Right forelimb (tissue), 1 donor: ENCODE data around the gene STK35.

Experiments
- DNase-seq: peaks from one replicate; pipeline ENCODE4 v3.0.0-alpha.2; 2018

STK35 gene

GRCh38 chr20:2108498-2108897 is 6.9 kb downstream of the STK35 start:
- no peak for DNase-seq

DNA sequence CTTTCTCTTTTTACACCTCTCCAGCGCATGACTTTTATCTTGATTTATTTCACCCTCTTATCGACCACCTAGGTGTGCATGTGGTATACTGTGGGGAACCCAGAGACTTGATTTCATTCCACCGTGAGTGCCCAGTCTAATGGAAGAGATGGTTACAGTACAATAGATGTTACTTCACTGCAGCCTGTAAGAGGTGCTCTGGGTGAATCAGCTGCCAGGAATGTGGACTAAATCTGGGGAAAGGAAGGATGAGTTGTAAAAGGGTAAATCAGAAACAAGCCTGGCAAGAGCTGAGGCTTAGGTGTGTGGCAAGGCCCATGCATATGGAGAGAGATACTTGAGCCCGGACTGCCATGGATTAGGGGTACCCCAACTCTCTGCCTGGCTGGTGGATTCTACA is 7.4 kb downstream of the STK35 start:
- no peak for DNase-seq

DNA sequence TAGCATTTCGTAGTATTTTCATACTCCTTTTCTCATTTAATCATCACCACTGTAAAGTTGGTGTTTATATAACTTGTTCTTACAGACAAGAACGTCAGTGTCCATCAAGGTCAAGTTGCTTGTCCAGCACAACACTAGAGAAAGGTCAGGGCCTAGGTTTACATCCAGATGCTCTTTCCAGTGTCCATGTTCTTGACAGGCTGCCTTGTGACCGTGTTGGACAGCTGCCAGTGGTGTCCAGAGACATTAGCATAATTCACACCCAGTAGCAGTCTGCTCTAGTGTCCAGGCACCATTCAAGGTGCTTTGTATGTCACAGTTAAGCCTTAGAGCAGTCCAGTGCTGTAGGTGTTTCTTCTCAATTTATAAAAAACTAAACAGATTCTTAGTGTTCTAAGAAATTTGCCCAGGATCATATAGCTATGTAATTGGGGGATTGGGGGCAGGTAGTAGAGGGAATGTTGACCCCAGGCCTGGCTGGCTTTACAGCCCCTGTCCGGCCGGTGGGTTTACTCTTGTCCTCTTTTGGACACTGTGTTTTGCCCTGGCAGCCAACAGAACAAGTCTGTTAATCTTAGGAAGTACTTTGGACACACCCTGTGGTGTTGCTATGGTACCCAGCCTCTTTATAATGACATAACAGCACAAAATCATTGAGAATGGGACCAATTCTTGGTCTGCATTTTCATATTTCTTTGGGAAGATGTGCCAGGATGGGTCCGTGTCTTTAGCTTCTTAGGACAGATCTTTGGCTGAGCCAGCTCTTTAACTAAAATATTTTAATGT is 8.0 kb downstream of the STK35 start:
- no peak for DNase-seq

DNA sequence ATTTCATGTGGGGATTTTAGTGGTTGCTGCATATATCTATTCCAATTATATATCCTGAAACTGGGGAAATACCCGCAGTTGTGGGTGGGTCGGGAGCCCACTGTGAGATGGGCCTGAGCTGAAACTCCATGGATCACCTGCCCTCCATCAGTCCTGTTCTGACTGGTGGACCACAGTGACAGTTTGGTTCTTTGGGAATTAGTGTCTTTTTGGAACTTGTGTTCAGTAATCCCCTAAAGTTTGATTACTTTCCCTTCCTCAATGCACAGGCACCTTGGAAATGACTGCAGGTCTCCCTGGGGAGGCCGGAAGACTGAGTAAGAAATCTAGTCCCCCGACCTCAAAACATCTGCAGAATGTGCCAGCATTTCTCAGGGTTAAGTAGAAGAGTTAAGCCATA is 11.3 kb downstream of the STK35 start:
- no peak for DNase-seq

DNA sequence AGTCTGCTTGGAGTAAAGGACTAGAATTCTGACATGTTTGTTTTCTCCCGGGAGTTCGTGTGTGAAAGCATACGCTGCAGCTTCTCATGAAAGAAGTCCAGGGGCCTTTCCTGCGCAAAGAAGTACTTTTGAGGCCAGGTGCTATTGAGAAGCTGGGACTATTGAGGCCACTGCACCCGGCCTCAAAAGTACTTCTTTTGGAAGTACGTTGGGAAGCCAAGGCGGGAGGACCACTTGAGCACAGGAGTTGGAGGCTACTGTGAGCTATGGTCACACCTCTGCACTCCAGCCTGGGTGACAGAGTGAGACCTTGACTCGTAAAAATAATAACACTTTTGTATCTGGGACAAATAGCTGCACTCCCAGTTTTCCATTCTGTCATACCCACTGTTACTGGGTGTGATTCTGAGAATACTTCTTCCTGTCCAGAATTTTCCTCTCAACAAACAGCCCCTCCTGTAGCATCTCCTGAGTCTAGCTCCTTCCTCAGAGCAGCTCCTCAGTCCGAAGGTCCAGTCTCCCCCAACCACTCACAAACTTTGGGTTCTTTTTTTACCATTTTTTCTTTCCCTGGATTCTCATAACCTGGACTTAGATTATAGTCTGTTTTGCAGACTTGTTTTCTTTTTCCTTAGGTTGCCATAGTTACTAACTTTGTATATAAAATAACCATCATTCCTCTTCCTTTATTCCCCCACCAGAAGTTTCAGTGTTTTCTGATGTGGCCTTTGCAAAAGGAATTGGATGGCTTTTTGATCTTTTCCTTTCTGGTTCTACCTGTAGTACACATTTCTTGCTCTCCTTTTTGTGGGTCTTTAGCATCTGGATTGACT is 12.7 kb downstream of the STK35 start:
- DNase-seq: no peak

- DNase-seq: no peak
Measured at GRCh38 chr20:2114990-2115681, 13.5 kb downstream of the STK35 start.

DNA sequence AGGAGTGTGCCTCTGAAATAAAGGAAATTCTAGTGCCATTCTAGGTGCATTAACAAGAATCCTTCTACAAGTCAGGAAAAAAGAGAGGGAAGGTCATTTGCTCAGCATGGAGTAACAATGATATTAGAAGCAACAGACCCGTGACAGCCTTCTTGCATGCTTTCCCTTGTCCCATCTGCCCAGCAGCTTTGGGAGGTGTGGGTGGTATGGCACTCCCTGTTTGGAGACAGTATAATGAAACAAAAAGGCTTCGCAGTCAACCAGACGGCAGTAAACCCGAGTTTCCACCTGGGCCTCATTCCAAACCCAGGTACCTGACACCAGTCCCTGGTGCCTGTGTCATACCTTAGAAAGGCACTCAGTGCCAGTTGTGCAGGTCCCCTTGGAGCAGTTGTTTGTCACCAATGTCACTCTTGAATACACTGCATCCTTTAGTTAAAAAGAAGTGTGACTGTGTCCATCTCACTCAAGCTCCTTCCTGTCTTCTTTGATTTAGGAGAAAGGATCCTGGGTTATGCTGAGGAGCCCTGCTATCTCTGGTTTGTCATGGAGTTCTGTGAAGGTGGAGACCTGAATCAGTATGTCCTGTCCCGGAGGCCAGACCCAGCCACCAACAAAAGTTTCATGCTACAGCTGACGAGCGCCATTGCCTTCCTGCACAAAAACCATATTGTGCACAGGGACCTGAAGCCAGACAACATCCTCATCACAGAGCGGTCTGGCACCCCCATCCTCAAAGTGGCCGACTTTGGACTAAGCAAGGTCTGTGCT is 14.7 kb downstream of the STK35 start:
- no peak for DNase-seq

GRCh38 chr20:2118783-2119182 is 17.2 kb downstream of the STK35 start:
- no peak for DNase-seq

DNA sequence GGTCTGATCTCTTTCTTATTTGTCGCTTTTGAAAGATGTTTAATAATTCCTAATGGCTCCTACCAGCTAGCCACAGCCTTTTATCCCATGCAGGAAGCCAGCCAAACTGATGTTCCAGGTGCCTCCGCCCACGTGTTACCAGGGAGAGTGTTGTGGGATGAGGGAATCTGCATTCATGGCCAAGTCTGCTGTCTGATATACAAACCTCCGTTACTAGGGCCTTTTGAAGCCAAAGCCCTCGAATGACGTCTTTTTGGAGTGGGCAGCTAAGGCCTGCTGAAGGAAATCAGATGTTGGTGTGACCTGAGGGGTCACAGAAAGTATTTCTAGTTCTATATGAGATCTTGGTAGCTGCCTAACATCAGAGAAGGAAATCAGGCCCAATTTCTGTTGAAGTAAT is 21.3 kb downstream of the STK35 start:
- DNase-seq: peak; percentile 34

DNA sequence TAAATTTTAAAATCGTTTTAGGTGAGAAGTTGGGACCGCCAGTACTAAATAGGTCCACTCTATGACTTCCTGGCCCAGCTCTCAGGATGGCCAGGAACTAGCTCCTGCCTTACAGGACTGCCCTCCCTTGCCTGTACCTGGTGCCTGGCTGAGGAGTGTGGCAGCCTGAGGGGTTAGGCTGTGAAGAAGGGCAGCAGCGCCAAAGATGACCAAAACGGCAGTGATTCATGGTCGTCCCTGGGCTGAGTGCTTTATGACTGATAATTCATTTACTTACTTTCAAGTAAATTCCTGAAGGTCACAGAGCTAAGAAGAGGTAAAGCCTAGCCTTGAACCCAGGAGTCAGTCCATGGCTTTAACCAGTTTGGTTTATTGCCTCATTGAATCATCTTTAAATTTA is 22.1 kb downstream of the STK35 start:
- no peak for DNase-seq

GRCh38 chr20:2124564-2125213 is 23.1 kb downstream of the STK35 start:
- DNase-seq: no peak

- DNase-seq: no peak
Measured at GRCh38 chr20:2125474-2126112, 24.0 kb downstream of the STK35 start.

DNA sequence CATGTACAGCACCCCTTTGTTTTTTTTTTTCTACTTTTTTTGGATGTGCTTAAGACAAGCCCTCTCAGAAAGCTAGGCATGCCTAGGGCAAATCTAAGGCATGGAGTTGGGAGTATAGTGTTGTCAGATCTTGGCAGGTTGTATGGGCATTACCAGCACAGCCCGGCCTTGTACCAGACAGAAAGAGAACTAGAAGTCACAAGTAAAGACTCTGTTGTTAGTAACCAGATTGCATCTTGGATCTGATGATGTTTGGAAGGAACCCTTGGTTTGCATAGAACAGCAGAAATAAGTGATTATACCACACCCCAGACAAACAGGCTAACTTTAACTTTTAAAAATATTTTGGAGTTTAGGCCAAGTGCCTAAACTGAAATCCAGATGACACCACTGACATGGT is 25.6 kb downstream of the STK35 start:
- DNase-seq: no peak

DNA sequence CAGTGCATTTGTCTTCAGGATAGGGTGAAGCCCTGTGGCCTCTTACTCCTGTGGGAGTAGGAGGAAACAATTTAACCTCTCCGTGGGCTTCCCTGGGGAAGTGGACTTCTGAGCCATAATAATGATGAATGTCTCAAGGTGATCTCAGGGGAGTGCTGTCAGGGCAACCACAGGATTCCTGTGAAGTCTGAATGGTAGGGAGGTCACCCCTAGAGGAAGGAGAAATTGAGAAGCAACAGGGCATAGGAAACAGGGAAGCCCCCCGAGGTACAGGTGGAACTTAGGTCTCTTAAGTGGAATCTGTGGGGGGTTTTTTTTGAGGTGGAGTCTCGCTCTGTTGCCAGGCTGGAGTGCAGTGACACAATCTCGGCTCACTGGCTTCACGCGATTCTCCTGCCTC is 26.9 kb downstream of the STK35 start:
- DNase-seq: no peak

- DNase-seq: no peak
Measured at GRCh38 chr20:2130062-2130591, 28.5 kb downstream of the STK35 start.

GRCh38 chr20:2130683-2131082 is 29.1 kb downstream of the STK35 start:
- DNase-seq: no peak

- no peak for DNase-seq
Measured at GRCh38 chr20:2131366-2131765, 29.7 kb downstream of the STK35 start.

GRCh38 chr20:2132461-2132901 is 30.9 kb downstream of the STK35 start:
- no peak for DNase-seq

DNA sequence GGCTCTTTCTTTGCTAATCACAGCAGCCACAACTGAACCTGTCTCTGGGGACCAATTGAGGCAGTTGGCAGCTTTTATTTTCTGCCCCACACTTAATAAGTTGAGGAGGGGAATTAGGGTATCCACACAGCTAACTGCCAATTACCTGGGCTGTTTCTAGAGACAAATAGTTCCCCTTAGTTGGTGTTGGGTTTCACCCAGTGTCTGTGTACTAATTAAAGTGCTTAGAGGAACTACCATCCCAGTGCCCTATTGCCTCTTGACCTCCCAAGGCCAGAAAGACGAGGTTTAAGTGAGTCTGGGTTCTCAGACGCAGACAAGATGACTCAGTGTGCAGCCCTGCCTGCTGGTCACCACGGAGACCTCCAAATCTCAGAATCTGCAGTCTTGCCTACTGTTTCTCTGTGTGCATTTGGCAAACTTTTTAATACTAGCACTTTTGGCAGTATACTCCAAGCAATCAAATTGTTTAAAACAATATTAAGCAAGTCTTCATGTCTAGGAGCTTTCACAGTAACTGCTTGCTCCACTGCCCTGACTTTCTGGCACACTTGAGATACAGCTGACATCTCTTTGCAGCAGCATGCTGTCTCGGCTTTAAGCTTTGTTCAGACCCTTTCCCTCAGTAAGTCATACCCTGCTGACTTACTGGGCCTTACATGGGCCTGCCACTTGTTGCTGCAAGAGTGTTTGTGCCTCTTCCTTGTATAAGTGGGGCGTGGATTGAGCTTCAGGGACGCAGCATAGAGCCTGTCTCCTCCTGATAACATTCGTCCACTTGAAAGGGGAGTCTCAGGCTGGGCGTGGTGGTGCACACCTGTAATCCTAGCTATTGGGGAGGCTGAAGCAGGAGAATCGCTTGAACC is 31.9 kb downstream of the STK35 start:
- no peak for DNase-seq

DNA sequence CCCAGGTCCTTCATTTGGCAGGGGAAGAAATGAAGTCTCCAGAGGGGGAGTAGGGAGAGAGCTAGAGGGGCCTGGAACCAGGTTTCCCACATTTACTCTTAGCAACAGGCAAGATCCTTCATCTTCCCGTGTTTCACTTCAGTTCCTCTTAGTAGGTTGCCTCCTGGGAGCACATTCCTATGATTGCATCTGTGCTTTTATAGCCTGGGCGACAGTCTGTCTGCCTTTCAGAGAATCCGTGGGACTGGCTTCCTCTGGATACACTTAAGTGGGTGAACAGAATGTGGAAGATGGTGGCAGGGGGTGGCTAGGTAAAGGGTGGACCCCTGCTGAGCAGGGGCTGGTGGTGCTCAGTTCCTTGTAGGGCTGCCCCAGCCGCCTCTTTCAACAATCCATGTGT is 33.4 kb downstream of the STK35 start:
- DNase-seq: no peak
